ENCODE data around the gene POLR3A.

DNA sequence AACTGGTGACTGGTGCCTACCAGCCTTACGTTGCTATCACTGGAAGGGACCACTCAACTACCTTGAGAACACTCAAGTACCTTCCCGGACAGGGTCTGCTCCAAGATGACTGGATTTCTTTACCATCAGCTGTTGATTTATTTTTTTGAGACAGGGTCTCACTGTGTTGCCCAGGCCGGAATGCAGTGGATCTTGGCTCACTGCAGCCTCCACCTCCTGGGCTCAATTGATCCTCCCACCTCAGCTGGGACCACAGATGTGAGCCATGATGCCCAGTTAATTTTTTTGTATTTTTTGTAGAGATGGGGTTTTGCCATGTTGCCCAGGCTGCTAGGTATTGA, 57.5 kb downstream of the POLR3A start:
- no peak for TF ChIP-seq POLR2A (IDR thresholded peaks at IDR 0.05)
- TF ChIP-seq, protein P1, sequence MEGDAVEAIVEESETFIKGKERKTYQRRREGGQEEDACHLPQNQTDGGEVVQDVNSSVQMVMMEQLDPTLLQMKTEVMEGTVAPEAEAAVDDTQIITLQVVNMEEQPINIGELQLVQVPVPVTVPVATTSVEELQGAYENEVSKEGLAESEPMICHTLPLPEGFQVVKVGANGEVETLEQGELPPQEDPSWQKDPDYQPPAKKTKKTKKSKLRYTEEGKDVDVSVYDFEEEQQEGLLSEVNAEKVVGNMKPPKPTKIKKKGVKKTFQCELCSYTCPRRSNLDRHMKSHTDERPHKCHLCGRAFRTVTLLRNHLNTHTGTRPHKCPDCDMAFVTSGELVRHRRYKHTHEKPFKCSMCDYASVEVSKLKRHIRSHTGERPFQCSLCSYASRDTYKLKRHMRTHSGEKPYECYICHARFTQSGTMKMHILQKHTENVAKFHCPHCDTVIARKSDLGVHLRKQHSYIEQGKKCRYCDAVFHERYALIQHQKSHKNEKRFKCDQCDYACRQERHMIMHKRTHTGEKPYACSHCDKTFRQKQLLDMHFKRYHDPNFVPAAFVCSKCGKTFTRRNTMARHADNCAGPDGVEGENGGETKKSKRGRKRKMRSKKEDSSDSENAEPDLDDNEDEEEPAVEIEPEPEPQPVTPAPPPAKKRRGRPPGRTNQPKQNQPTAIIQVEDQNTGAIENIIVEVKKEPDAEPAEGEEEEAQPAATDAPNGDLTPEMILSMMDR (IDR thresholded peaks at IDR 0.05) = no peak

Measured in breast epithelium (tissue), 3 donors.